ENCODE measurements around the gene RASD2.

Gene RASD2

DNA sequence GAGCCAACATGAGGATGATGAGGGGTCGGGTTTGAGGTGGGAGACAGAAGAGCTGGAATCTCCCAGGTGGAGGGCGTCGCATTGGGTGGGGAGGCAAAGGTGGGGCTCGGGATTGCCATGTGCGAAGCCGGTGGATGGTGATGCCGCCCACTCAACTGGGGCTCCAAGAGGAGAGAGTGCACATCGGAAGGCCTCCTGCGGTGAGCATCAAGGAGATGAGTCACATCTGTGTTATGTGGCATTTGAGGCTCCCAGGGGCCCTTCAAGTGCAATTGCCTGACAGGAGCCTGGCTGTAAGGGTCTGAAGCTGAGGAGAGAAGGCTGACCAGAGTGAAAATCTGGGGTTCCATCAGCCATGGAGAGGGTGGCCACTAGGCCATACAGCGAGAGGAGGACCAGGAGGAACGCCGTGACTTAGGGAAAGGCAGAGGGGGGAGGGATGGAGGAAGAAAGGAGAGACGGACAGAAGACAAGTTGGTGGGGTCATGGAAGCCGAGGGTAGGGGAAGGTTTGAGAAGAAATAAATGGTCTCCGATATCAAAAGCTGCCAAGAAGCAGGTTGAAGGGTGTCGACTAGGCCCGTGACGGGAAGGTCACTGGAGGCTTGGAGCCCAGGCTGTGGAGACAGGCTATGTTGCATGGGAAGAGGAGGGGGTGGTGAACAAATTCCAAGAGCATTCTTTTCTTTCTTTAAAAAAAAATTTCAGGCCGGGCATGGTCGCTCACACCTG is 21.3 kb downstream of the RASD2 start:
- H3K27ac Mint-ChIP-seq: no peak overlapping the region
- H3K4me3 Mint-ChIP-seq: no peak overlapping the region
- TF ChIP-seq, protein P1, sequence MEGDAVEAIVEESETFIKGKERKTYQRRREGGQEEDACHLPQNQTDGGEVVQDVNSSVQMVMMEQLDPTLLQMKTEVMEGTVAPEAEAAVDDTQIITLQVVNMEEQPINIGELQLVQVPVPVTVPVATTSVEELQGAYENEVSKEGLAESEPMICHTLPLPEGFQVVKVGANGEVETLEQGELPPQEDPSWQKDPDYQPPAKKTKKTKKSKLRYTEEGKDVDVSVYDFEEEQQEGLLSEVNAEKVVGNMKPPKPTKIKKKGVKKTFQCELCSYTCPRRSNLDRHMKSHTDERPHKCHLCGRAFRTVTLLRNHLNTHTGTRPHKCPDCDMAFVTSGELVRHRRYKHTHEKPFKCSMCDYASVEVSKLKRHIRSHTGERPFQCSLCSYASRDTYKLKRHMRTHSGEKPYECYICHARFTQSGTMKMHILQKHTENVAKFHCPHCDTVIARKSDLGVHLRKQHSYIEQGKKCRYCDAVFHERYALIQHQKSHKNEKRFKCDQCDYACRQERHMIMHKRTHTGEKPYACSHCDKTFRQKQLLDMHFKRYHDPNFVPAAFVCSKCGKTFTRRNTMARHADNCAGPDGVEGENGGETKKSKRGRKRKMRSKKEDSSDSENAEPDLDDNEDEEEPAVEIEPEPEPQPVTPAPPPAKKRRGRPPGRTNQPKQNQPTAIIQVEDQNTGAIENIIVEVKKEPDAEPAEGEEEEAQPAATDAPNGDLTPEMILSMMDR (IDR thresholded peaks at IDR 0.05): no peak
- DNase-seq: no peak
- H3K36me3 Mint-ChIP-seq (ENCODE audit: low read depth): no peaks in the 10 kb centered on the region
- peaks cover 15% of the 10 kb centered on the region for H3K27me3 Mint-ChIP-seq (ENCODE audit: low read depth, poor library complexity)
- H3K4me1 Mint-ChIP-seq: peaks cover 70% of the 10 kb centered on the region
- no peaks in the 10 kb centered on the region for H3K9me3 Mint-ChIP-seq

GRCh38 chr22:35563211-35563610 is 22.6 kb downstream of the RASD2 start:
- Mint-ChIP-seq H3K4me1 (peaks cover 71% of the 10 kb centered on the region), H3K27ac (no peak overlapping the region), H3K36me3 (ENCODE audit: low read depth) (no peaks in the 10 kb centered on the region), H3K9me3 (no peaks in the 10 kb centered on the region), H3K4me3 (no peak overlapping the region), H3K27me3 (ENCODE audit: low read depth, poor library complexity) (peaks cover 18% of the 10 kb centered on the region)
- TF ChIP-seq, protein P1 (IDR thresholded peaks at IDR 0.05): no peak
- DNase-seq: no peak

GRCh38 chr22:35564975-35565867 is 24.6 kb downstream of the RASD2 start:
- DNase-seq: no peak
- Mint-ChIP-seq H3K36me3 (ENCODE audit: low read depth) (no peaks in the 10 kb centered on the region), H3K4me3 (no peak overlapping the region), H3K4me1 (peaks cover 78% of the 10 kb centered on the region), H3K27me3 (ENCODE audit: low read depth, poor library complexity) (peaks cover 18% of the 10 kb centered on the region), H3K27ac (no peak overlapping the region), H3K9me3 (no peaks in the 10 kb centered on the region)
- TF ChIP-seq, protein P1 (IDR thresholded peaks at IDR 0.05): no peak

- no peak overlapping the region for H3K4me3 Mint-ChIP-seq
Observed at GRCh38 chr22:35567351-35568141, 26.9 kb downstream of the RASD2 start.

More at GRCh38 chr22:35567351-35568141, 26.9 kb downstream of the RASD2 start:
- peaks cover 67% of the 10 kb centered on the region for H3K4me1 Mint-ChIP-seq
- no peak for DNase-seq
- TF ChIP-seq, protein P1 (IDR thresholded peaks at IDR 0.05): no peak
- H3K36me3 Mint-ChIP-seq (ENCODE audit: low read depth): no peaks in the 10 kb centered on the region
- no peak overlapping the region for H3K27ac Mint-ChIP-seq
- H3K9me3 Mint-ChIP-seq: no peaks in the 10 kb centered on the region
- peaks cover 14% of the 10 kb centered on the region for H3K27me3 Mint-ChIP-seq (ENCODE audit: low read depth, poor library complexity)

Measured in nephron progenitor cell (in vitro differentiated cells).